ENCODE measurements around the gene HOXD8.

HOXD8 gene

DNA sequence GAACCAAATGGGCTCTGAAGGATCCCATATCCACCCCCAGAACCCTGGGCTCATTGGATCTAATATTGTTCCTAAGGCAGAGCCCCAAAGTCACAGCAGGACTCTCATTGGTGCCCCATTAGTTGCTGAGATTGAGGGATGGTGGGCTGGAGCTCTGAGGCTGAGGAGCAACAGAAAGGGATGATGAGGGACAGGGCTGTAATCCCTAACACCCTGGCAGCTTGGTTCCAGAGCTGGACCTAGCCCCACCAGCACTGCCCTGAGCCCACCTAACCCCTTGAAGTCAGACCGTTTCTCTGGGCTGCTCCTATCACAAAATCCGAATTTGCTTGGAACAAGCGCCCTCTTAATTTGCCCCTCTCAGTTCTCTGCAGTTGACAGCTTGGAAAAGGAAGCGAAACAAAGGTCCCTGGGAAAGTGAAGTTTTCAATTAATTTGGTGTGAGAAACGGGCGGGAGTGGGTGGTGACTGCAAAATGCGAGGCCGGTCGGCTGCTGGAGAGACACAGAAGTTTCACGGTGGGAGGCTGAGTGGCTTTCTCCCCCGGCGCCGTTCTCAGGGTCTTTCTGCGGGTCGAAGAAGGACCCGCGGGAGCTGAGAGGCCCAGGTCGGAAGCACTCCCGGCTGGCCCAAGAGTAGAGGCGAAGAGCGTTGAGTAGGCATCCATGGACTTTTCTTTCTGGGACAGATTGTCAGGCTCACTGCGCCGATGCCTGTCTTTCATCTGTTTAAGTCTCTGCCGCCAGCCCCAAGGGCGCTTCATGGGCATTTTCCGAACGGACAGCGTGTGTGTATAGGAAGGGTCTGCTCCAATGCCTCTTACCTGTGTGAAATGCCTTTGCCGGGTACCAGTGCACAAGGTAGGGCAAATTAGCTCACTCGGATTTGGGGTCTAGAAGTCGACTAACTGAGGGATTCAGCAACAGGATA is 37.9 kb upstream of the HOXD8 start:
- DNase-seq (ENCODE audit: low read depth): no peak

DNA sequence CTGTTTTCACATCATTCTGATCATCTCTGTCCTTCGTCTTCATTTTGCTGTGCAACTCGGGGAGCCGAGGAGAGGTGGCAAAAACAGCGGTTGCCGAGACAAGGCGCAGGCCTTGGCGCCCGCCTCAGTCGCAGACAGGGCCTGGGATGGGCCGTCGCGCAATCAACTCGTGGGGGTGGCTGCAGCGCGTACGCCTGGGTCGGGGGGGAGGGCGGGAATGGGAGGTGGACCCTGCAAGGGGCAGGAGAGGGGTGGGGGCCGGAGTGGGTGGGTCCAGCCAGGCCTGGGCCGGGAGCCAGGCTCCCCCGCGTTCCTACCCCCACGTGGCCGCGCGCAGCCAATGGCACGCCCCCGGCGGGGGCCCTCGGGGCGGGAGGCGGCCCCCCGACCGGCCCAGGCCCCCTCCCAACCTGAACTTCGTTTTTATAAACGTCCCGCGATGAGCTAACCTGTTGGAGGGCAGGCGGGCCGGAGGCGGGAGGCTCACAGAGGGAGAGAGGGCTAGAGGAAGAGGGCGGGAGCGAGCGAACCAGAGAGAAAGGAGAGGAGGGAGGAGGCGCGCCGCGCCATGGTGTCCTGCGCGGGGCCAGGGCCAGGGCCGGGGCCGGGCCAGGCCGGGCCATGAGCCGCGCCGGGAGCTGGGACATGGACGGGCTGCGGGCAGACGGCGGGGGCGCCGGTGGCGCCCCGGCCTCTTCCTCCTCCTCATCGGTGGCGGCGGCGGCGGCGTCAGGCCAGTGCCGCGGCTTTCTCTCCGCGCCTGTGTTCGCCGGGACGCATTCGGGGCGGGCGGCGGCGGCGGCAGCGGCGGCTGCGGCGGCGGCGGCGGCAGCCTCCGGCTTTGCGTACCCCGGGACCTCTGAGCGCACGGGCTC is 37.0 kb upstream of the HOXD8 start, which contains the start of gene HOXD13:
HOXD13 (plus strand) TSS at position 452 of the 875 bp plus-strand sequence; CDS start at position 622, 170 bp downstream.
- no peak for DNase-seq (ENCODE audit: low read depth)

DNA sequence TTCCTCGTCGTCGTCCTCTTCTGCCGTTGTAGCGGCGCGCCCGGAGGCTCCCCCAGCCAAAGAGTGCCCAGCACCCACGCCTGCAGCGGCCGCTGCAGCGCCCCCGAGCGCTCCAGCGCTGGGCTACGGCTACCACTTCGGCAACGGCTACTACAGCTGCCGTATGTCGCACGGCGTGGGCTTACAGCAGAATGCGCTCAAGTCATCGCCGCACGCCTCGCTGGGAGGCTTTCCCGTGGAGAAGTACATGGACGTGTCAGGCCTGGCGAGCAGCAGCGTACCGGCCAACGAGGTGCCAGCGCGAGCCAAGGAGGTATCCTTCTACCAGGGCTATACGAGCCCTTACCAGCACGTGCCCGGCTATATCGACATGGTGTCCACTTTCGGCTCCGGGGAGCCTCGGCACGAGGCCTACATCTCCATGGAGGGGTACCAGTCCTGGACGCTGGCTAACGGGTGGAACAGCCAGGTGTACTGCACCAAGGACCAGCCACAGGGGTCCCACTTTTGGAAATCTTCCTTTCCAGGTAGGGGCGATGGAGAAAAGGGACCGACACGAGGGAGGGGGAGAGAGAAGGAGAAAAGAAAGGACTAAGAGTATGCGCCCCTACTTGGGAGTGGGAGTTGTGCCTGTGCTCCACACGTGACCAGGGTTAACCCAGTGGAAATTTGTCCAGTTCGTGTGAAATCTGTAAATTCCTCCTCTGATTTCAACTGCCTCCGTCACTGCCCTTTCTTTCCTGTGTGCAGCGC is 36.2 kb upstream of the HOXD8 start:
- no peak for DNase-seq (ENCODE audit: low read depth)

DNA sequence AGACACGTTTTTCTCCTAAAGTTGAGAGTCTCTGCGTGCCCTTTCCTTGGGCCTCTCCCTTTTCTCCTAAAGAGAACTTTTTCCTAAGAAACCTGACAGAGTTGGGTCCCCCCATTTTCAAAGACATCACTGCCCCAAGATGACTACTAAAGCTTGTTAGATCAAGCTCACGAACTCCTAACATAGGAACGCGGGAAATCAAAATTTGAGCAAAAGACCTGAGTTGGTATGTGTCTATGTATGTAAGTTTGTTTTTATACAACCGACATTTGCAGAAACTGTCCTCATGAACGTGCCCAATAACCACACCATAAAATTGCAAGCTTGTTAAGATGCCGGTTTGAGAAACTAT is 35.6 kb upstream of the HOXD8 start:
- DNase-seq (ENCODE audit: low read depth): no peak

DNA sequence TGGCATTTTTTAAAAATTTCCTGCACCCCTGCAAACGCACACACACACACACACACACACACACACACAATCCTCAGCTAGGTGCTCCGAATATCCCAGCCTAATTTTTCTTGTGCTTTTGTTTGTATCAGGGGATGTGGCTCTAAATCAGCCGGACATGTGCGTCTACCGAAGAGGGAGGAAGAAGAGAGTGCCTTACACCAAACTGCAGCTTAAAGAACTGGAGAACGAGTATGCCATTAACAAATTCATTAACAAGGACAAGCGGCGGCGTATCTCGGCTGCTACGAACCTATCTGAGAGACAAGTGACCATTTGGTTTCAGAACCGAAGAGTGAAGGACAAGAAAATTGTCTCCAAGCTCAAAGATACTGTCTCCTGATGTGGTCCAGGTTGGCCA is 35.2 kb upstream of the HOXD8 start:
- no peak for DNase-seq (ENCODE audit: low read depth)

DNA sequence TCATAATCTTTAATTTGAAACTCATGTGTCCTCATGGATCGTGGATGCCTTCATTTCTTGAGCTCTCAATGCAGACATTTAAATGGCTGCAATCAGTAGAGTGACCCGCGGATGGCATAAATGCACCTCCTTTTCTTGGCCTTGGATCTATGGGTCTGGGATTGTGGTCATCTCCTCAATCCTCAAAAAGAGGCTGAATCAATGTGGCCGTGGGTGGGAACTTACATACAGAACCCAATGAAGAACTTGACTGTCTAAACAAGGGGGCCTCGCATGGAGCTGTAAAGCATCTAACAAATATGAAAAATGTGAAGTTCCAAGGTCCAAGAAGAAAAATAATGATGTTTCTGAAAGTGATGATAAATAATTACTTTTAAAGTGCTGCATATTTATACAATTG is 34.1 kb upstream of the HOXD8 start:
- no peak for DNase-seq (ENCODE audit: low read depth)

DNA sequence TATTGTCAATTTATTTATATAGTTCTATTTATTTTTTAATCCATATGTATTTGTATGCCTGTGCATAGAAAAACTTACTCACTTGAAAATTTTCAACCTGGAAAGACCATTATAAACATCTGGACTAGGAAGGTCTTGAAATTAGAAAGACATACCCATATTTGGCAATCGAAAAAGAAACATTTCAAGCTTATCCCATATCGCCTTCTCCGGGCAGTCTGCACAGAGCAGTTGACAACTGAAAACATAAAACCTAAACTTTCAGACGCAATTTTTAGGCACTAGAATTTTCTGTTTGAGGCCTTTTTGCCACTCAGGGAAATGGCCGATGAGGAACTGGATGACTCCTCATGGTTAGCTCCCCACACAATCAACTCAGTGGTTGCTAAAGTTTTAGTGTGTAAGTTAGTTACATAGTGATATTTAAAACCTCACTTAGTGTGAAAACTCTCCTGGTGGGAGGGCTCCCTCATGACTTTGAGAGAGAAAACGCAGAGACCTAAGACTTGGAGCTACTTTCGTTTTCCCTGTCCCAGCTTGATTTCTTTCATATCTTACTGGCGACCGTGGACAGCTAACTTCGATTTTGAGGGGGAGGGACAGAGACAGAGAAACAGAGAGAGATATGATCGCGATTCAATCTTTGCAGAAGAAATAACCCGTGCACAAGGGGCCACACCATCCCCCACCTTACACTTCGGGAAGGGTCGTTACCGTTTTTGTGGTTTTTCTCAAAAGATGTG is 33.1 kb upstream of the HOXD8 start:
- no peak for DNase-seq (ENCODE audit: low read depth)

DNA sequence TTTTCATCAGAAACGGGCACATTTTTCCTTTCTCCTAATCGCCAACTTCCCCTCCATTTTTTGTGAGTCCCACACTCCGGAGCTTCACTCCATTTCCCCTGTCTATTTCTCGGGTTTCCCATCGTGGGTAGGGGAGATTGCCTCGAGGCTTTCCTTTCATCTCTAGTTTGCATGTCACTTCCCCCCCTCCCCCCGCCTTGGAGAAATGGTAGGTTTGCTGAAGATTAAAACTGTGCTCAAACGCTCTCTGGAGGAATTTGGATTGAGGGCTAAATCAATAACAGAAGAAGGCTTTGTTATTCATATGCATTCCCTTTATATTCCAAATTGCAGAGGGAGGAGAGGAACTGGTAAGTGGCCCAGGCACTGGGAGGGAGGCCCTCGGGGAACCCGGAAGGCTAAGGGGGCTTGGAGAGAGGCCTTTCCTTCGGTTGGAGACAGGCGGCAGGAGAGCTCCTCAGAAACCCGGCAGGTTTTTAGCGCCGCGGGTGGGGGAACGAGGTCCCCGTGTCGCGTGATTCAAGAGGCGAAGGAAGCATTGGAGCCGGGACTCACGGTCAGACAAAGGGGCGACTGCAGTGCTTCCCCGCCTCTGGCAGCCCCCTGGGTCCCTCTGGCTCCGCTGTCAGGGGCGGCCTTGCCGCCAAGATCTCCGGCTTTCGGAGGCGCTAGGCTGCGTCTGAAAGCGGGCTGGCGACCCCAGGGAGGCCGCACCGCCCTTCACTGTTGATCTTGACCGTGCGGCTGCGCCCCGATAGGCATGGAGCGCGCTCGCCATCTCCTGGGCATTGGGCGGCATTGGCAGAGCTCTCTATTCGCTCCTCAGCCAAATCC is 32.3 kb upstream of the HOXD8 start:
- DNase-seq (ENCODE audit: low read depth): no peak

DNA sequence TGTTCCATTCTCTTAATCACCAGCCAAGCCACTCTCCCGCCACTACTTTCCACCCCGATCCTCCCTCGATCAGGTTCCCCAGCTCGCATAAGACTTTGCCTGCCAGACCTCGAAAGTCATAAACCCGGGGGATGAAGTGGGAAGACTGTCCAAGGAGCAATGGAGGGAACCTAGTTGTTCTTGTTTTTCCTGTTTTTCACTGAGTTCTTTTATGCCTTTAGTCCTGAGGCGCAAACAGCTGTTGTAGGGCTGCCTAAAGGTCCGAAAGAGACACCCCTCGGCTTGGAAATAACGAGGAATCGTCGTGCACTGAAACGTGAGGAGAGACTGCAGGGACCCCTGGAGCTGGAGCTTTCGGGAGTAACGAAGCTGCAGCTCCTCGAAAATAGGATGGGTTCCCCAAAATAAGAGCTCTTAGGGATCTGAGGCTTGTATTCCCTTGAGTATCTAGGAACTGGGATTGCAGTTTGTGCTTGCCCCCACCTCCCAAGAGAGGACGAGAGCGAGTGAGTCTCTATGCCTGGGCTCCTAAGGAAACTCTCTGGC is 31.6 kb upstream of the HOXD8 start:
- DNase-seq (ENCODE audit: low read depth): no peak

DNA sequence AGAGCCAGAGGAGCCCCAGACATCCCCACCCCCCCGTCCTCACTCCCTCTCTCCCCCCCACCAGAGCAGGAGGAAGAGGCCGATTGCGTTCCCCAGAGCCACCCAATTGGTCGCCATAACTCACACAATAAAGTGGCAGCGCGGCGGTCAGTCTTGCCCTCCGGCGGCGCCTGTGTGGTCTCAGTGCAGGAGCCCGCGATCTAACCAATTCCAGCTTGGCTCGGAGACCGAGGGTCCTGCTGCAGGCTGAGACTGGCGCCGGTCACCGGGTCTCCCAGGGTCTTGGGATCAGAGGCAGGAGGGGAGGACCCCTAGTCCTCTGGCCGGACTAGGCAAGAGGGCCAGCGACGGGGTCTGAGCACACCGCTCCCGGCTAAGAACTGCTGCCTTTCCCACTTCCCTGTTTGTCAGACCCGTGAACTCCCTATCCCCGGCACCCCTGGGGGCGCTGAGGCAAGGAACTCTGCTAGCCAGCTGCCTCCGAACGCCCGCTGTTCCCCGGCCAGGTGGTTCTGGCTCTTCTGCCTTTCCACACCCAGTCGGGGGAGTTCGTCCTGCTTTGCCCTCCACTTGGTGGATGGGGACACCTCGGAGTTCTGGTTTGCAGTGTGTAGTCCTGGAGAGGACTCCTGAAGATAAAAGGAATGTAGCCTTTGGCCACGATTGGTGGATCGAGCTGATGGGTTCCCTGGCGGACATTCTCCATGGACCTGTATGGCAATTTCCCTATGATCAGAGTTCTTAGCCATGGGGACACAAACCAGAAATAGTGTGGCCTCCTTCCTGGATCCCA is 30.9 kb upstream of the HOXD8 start:
- no peak for DNase-seq (ENCODE audit: low read depth)

DNA sequence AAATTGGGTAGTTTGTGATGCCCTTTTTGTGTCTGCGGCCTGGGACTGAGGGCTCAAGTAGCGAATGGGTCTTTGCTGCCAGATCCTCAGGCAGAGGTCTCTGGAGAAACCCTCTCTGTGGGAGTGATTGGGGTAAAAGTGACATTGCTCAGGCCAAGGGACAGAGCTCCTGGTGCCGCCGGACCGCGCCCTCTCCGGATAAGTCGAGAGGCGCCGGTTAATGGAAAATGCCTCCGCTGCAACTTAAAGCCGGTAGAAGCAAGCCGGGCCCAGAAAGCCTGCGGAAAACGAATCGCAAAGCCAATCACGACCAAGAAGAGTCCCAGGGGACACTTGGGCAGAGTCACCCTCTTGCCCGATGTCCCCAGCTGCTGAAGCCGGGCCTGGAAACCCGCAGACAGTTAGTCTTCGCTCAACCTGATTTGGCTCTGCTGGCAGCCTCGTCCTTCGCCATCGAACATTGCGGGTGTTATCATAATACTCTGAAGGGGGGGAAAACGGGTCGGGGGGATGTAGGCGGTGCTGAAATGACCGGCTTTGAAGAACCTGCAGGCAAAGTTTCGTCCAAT is 30.3 kb upstream of the HOXD8 start:
- DNase-seq (ENCODE audit: low read depth): no peak

DNA sequence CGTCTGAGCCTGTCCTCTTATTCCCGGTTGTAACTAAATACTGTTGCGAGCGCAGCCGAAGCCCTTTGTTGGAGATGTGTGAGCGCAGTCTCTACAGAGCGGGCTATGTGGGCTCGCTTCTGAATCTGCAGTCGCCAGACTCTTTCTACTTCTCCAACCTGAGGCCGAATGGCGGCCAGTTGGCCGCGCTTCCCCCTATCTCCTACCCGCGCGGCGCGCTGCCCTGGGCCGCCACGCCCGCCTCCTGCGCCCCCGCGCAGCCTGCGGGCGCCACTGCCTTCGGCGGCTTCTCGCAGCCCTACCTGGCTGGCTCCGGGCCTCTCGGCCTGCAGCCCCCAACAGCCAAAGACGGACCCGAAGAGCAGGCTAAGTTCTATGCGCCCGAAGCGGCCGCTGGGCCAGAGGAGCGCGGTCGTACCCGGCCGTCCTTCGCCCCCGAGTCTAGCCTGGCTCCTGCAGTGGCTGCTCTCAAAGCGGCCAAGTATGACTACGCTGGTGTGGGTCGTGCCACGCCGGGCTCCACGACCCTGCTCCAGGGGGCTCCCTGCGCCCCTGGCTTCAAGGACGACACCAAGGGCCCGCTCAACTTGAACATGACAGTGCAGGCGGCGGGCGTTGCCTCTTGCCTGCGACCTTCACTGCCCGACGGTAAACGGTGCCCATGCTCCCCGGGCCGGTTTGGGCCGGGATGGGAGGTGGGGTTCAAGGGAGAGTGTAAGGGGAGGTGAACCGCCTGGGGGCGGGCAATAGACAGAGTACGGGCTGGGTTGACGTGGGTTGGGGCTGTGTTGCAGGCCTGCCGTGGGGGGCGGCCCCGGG is 29.6 kb upstream of the HOXD8 start, which contains the start of gene HOXD12:
HOXD12 (plus strand) TSS at position 68 of the 819 bp plus-strand sequence; CDS start at position 75, 7 bp downstream.
- no peak for DNase-seq (ENCODE audit: low read depth)

DNA sequence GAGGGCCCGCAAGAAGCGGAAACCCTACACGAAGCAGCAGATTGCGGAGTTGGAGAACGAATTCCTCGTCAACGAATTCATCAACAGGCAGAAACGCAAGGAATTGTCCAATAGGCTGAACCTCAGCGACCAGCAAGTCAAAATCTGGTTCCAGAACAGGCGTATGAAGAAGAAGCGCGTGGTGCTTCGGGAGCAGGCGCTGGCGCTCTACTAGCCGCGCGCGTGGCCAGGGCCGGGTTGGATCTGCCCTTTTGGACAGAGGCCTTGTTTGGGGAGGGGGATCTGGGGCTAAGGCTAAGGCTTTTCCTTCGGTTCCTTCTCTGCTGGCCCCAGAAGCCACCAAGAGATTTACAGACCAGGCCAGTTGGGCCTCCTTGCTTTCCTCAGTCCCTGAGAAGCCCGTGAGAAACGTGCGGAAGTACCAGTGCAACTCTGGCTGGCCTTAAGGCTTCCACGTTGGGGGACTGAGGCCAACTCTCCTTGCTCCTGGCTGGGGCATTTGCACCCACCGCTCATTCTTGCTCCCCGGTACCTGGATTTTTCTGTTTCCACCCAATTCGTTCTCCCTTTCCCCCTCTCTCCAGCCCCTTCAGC is 28.9 kb upstream of the HOXD8 start:
- no peak for DNase-seq (ENCODE audit: low read depth)

DNA sequence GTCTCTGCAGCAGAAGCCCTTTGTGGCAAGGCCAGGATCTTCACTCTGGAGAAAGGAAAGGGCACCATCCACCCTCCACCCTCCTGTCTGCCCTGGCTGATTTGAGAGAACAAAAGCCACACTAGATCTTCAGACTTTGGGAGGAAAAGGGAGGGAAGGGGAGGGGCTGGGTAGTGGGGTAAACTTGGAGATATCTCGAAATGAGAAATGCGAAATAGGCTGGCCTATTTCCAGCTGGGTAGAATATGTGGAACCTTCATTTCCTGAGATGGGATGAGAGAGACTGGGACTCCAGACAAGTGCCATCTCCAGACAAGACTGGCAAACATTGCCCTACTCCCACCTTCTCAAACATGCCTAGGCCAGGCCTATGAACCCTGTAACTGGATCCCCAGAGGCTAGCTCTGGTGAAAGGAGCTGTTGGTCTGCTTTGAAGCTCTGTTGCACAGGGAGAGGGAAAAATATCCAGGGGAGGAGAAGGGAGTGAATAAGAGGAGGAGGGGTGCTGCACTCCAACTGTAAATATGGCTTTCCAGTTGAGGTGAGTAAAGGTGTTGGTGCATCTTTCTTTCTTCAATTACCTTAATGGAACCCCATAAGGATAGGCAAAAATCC is 28.2 kb upstream of the HOXD8 start:
- no peak for DNase-seq (ENCODE audit: low read depth)

DNA sequence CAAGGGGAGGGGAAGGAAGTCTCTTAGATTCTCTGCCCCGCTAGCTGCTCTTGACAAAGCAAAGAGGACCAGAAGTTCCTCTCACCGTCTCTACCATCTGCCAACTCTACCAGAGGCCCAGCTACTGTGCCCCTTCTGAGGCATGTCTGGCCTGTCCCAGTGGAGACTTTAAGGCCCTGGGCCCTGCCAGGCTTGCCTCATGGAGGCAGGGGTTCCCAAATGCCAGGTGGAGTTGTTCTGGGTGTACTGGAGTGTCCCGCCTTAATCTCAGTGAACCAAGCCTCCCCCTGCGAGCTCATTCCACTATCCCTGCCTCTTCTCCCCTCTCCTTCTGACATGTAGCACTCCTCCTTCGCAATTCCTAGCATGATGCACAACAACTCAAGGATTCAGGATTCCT is 27.7 kb upstream of the HOXD8 start:
- no peak for DNase-seq (ENCODE audit: low read depth)

DNA sequence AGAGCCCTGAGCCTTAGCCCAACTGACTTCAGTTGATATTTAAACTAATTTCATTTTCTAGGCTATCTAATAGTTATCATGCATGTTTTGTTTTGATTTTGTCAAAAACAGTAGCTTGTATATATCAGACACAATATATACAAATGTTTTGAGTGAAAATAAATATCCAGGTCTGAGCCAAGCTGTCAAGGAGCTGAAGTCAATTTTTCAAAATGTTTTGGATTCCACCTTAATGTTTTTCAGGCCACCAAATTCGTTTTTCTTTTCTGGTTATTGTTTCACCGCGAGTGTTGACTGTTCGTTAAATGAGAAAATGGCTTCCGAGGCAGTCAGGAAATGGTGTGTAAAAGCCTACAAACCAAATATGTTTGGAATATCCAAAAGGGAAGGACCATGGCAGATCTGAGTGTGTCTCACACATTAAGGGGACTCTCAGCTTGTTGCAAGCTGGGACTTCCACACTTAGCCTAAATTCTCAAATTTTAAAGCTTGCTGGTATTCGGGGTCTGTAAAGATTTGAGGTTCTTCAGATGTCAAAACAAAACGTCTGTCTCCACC is 27.1 kb upstream of the HOXD8 start:
- no peak for DNase-seq (ENCODE audit: low read depth)

DNA sequence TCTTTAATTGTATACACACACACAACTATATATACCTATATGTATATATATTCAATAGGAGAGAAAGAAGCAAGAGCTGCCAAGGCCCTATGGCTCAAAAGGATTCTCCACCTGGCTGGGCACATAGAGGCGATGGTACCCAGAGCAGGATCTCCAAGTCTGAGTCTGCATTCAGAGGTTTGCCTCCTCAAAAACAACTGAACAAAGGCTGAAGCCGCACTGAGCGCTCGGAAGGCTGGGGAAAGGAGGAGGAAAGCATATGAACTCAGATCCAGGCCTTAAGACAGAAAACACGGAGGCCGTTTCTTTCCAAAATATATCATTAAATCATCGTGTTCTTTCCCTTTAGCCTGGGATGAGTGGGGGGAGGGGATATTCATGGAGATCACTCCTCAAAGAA is 26.3 kb upstream of the HOXD8 start:
- no peak for DNase-seq (ENCODE audit: low read depth)

Measured in GM04503 (cell line).